Measurements from ENCODE around the gene RNH1.

GRCh38 chr11:502288-503178, 4.5 kb downstream of the RNH1 start:
- TF ChIP-seq, protein P1, sequence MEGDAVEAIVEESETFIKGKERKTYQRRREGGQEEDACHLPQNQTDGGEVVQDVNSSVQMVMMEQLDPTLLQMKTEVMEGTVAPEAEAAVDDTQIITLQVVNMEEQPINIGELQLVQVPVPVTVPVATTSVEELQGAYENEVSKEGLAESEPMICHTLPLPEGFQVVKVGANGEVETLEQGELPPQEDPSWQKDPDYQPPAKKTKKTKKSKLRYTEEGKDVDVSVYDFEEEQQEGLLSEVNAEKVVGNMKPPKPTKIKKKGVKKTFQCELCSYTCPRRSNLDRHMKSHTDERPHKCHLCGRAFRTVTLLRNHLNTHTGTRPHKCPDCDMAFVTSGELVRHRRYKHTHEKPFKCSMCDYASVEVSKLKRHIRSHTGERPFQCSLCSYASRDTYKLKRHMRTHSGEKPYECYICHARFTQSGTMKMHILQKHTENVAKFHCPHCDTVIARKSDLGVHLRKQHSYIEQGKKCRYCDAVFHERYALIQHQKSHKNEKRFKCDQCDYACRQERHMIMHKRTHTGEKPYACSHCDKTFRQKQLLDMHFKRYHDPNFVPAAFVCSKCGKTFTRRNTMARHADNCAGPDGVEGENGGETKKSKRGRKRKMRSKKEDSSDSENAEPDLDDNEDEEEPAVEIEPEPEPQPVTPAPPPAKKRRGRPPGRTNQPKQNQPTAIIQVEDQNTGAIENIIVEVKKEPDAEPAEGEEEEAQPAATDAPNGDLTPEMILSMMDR (IDR thresholded peaks at IDR 0.05), result no peak
- TF ChIP-seq POLR2AphosphoS5 (IDR thresholded peaks at IDR 0.05), result no peak
- no peak for TF ChIP-seq POLR2A (IDR thresholded peaks at IDR 0.05)
